Left colon (tissue), 2 donors: Measurements from ENCODE around the gene TMEM72. TPM values are rescaled to one million over a fixed set of nuclear protein-coding genes. Genes with fewer than 3 reads are reported as not detected.
A peak's percentile ranks its signal among the peaks of the same experiment; 100 is the strongest.

Experiments
- ATAC-seq: fragments of 200-7000 bp; cut with Tn5 transposase; one replicate; pipeline ENCODE4 v1.9.1; 2020; ENCODE audit warnings: mild to moderate bottlenecking, moderate library complexity
- DNase-seq, 2 donors: peaks; one replicate each; pipeline ENCODE4 v3.0.0-alpha.2; 2020
- intact Hi-C, 2 donors: fragments of 100-400 bp; cut with DNase I in 1 of 2; cut with micrococcal nuclease in 1 of 2; formaldehyde crosslinking; loops; one replicate each; pipeline versions ENCODE4 v1.11.2 to v1.14.0; 2022; cut with DNase I, micrococcal nuclease
- total RNA-seq, 2 donors: library from RNA; stranded (reverse); fragmentation: NEBNext Ultra II Directional; extraction: Animal tissue kit (Norgen Biotek cat#: 25700); gene quantifications; one replicate each; pipeline ENCODE4 v1.2.1, GENCODE V29; 2021
- donor health status: DM: no; HTN: no; CAD: no.
- donor health status: DM: yes; HTN: yes; CAD: no.

Gene TMEM72
- total RNA-seq, 2 donors from 2014 or later = 25.0 to 33.1 TPM

DNA sequence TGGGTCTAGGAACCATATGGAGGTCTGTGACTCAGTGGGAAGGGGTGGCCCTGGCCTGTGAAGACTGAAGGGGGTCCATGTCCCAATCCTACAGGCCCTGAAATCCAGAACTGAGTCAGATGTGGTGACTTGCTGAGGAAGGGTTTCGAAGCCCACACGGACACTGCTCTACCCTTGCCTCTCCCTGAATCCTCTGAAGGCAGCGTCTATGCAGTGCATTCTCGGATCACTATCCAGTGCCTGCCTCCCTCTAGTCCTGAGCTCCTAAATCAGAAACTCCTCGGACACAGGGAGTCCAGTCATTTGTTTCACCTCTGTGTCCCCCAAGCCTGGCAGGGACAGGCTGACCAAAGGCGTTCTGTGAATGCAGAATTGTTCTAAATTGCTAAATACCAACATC is 25.4 kb upstream of the TMEM72 start:
- ATAC-seq (no peak), DNase-seq (no peak)
- intact Hi-C loops = no loop called here

DNA sequence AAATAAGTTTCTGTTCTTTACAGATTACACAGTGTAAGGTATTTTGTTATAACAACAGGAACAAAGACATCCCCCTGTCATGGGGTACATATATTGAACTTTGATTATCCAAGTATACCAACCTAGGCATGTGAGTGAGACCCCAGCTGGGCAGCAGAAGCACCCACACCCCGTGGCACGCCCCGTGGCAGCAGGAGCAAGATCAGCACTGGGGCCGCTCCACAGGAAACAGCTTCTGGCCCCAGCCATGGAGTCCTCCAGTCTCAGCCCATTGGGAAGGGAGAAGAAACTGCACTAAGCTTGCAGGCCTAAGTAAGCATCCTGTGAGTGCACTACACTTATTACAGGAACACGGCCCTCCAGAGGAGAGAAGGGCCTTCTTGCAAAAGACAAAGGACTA is 24.2 kb upstream of the TMEM72 start:
- ATAC-seq (no peak), DNase-seq (no peak)
- intact Hi-C loops = no loop called here

DNA sequence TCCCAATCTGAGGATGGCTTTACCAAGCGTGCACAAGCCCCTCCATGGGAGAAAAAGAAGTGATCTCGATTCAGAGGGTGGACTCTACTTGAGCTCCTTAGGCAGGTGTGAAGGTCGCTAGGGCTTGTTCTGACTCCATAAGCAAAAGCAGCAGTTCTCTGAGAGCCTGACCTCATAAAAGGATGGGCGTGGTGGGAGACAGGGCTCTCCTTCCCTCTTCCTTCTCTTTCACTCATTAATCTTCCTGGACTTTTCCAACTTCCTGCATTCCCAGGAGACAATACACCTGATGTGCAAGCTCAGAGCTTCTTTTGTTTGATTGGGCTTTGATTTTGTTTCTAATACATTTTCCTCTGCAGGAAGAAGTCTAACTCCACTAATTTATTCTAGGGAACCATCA is 22.3 kb upstream of the TMEM72 start:
- DNase-seq (peak; percentile 66 to 80), ATAC-seq (peak; percentile 61)
- intact Hi-C loops = no loop called here

DNA sequence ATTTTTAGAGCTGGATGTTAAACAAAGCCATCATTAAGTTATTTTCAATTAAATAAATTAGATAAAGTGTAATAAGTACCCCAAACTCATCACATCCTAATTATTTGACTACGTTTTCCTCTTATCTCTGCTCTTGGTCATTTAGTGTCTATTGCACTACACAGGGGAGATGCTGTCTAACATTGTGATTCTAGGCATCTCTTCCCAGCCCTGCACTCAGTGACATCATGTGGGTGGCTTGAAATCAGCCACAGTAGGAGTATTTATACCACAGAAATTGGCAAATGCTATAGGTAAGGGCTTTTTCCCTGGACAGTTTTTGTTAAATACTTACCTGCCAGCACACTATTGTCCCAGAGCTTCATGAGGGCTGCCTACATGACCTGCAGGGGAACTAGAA is 21.3 kb upstream of the TMEM72 start:
- ATAC-seq = no peak
- DNase-seq = no peak
- intact Hi-C loops = no loop called here

DNA sequence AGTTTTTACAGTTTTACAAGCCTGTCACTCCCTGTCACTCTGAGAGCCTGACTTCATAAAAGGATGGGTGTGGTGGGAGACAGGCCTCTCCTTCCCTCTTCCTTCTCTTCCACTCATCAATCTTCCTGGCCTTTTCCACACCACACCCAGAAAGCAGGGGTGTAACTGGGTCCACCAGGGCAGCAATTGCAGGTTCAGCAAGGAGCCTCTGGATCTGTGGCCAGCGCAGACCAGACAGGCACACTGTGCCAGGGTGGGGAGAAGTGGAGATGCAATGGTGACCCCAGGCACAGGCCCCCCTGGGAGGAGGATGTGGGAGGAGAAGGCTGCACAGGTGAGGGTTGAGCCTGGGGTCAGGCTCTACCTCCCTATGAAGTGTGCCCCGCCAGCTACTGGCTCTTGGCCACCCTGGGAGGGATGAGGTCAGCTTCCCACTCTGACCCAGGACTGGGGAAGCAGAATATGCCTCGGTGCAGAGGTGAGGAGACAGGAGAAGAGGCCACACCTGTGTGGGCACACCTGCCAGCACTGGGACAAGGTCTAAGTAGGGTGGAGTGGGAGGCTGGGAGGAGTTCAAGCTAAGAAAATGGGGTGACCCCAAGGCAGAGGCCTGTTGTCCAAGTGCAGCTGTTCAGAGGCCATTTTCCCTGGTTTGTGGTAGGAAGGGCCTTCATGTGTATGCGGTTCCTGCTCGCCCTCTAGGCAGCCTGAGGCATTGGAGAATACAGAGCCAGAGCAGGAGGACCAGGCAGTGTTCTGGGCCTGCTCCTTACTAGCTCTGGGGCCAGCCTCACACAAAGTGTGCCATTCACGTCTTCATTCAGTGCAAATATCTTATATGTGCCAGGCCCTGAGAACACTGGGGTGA is 20.2 kb upstream of the TMEM72 start:
- intact Hi-C loops = no loop called here
- DNase-seq (peak; percentile 63 to 82), ATAC-seq (peak; percentile 88)

DNA sequence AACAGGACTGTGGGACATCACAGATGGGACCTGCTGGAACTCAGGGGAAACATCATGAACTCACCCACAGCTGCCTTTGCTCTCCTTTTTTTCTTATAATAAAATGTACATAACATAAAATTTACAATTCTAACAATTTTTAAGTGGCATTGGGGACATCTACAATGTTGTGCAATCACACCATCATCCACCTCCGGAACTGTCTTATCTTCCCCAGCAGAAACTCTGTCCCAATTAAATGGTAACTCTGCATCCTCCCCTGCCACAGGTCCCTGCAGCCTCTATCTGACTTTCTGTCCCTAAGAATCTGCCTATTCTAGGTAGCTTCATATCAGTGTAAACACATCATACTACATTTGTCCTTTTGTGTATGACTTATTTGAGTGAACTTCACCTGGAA is 19.4 kb upstream of the TMEM72 start:
- no peak for DNase-seq
- intact Hi-C loops = no loop called here

DNA sequence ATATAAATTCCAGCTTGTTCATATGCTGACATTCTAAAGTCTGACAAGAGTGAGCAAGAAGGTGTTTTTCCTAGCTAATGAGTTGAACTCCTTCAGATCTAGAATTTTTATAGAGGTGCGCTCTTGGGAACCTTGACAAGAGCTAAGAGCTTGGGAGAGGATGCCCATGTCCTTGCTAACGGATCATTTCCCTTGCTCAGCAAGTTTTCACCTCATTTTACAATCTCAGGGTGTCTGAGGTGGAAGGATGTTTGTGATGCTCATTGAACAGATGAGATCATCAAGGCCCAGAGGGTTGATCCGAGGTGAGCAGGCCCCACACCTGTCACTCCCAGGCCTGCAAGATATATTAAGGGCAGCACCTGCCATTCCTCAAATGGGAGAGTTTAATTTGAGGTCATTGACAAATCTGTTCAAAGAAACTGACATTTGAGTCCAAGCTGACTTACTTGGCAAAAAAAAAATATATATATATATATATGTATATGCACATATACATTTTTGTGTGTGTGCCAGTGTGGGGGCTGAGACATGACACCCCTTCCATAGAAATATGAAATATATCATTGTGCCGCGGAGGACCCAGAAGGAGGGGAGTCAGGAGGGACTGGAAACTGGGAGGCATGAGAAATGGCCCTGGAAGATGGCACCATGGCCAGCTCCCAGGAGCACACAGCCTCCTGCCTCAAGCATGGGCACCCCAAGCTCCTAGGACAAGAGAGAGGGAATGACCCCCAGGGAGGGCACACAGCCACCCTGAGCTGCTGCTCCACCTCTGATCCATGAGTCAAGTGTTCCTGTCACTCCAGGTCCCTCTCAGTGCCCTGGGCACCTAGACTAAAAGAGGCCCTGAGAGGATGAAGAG is 17.3 kb upstream of the TMEM72 start:
- intact Hi-C loops = no loop called here
- DNase-seq = no peak
- no peak for ATAC-seq

More for the DNA sequence above, 19.4 kb upstream of the TMEM72 start:
- ATAC-seq = no peak

DNA sequence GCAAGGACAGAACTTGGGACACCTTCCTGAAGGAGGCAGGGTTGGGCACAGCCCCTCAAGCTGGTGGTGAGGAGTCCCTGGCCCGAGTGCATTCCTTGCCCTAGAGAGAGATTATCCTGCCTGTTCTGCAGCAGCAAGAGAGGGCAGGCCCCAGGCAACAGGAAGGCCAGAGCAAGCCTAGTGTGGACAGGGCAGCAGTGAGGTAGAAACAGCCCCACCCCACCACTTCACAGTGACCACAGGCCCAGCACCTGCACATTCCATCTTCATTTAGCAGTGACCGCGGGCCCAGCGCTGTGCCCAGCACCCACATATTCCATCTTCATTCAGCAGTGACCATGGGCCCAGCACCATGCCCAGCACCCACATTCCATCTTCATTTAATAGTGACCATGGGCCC is 16.4 kb upstream of the TMEM72 start:
- no peak for ATAC-seq
- DNase-seq = no peak
- intact Hi-C loops = no loop called here

DNA sequence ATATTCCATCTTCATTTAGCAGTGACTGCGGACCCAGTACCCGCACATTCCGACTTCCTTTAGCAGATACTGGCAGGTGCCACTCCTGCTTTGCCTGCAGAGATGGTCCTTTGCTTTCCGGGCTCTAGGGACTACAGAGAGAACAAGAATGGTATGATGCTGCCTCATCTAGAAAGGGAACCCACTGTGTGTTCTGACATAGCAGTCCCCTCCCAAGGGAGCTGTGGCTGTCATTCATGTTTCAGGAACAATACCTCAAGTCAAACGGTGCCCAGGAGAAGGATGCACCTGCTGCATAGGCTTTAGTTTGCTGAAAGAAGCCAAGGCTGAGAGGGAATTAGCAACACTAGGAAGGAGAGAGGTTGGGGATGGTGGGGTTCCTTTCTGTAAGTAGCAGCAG is 15.9 kb upstream of the TMEM72 start:
- intact Hi-C loops = no loop called here
- ATAC-seq = no peak
- DNase-seq = no peak

DNA sequence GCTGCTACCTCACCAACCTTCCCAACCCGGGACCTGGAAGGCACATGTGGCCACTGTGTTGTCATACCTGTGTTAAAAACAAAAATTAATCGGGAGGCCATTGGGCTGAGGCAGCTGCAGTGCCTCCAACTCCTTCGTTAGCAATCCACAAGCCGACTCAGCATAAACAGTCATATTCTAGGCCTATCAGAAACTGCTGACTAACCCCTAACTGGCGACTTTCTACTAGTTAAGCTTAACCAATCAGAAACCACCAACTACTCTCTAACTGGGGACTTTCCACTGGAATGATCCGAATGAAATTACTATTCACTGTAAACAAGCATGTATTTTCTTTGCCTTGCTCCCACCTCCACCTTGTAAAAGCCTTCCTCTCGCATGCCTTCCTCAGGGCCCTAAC is 14.1 kb upstream of the TMEM72 start:
- no peak for ATAC-seq
- DNase-seq = no peak
- intact Hi-C loops = no loop called here

DNA sequence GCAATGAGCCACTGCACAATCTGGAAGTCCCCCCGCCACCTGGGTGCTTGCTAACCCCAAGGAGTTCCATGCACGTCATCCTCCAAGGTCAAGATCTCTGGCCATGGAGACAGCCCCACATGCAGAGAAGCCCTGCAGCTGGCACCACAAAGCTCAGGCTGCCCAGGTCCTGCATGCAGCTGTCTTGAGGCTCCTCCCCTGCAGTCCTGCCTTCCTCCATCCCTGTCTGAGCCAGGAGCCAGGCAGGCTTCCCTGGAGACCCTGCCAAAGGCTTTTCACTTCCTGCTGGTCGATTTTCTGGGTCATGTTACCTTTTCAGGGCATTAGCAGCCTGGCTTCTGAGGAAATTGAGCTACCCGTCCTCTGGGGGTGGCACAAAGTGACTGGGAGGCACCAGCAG is 12.5 kb upstream of the TMEM72 start:
- ATAC-seq (no peak), DNase-seq (no peak)
- intact Hi-C loops = no loop called here

DNA sequence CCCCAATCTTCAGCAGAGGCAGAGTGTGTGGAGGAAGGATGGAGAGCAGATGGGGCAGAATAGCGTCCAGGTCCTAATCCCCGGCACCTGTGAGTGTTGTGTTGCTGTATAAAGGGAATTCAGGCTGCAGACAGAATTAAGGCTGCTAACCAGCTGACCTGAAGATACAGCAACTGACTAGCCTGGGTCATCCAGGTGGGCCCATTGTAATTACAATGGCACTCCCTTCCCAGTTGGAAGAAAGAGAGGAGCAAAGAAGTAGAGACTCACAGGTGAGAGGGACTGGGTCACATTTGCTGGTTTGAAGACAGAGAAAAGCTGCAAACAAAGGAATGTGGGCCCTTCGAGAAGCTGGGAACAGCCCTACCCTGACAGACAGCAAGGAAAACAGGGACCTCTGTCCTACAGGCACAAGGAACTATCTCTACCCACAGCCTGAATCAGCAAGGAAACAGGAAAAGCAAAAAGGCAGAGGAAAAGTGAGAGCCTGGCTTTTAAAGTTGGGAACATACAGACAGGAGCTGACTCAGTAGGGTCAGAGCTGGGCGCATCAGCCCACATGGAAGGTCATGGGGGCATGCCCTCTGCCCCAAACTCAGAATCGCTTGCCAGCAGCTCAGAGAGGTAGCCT is 11.6 kb upstream of the TMEM72 start:
- peak; percentile 73 for ATAC-seq
- intact Hi-C loops = no loop called here

DNA sequence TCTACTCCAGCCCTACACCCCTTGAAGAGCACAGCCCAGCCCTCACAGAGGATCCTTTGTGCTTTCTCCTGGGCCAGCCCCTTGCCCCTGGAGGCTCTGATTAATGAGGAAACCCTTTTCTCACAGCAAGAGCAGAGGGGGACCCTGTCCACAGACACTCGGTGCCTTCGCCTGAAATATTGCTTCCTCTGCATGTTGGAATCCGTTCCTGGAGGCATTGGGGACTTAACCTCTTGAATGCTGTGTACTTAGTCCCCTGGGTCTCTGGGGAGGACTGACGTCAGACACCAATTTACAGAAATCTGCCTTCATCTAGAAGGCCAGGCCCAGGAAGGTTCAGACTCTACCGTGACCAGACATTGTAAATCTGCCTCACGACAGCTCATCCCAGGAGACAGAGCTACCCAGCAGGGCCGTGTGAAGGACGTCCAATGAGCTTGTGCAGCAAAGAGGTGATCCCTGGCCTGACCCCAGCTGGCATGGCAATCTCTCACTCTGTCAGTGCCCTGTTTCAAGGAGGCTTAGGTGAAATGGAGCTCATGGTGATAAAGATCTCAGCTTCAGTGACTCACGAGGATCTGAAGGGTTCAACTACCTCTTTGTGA is 8.1 kb upstream of the TMEM72 start:
- no peak for DNase-seq
- intact Hi-C loops = no loop called here
- no peak for ATAC-seq

More for the DNA sequence above, 11.6 kb upstream of the TMEM72 start:
- no peak for DNase-seq

DNA sequence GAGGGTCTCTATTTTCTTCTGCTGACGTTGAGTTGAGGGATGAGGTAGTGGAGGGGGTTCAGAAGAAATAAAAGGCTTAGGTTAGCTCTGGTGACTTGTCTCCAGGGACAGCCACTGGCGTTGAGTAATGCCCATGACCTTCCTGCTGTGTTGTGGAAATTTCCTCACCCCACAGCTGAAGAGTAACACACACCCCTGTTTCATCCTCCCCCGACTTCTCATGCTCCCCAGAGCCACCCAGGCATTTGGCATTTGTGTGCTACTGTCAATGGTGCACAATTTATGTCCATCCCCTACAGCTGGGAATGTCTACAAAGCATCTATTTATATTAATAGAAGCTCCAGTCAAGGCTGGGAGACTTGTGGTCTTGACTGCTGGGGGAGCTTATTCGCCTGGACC is 4.7 kb upstream of the TMEM72 start:
- DNase-seq = no peak
- intact Hi-C loops = no loop called here
- no peak for ATAC-seq

DNA sequence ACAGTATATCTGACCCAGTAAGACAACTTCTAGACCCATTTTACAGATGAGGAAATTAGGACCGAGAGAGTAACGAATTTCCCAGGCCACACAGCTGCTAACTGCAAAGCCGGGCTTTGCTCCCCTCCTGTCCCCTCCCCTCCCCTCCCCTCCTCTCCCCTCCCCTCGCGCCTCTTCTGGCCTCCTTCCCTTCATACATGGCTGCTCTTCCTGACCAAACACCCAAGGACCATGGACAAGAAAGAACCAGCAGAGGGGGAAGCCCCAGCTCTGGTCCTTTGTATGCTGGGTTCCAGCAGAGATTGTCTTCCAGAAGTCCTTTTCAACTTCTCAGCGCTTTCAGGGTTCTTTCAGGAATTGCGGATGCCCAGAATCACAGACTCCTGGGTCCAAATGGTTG is 3.6 kb upstream of the TMEM72 start:
- DNase-seq = no peak
- ATAC-seq = no peak
- intact Hi-C loops = no loop called here

DNA sequence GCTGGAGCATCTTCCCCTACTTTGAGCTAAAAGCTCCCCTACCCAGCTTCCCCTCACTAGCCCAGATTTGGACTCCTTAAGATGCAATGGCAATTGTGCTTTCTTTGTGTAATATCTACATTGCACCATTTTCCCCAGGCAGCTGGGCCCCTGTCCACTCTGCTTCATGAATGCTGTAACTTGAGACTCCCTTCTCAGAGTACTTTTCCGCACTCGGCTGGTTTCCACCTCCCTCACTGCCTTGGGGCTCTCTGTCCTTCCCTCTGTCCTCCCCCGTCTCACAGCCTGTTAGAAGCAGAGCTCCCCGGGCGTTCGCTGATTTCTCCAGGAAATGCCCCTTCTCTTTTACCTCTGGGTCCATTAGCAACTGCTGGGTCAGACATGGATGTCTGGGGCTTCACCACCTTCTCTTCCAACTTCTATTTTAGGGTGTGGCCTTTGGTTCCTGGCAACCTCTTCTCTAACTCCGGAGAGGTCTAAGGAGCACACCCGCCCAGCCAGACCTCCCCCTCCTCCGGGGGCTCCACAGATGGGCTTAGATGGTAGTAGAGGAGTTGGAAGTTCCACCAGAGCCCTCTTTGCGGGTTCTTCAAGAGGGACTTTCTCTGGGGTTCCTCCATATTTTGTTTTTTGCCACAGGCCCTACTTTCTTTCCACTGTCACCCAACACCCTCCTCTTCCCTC is 2.9 kb upstream of the TMEM72 start:
- intact Hi-C loops = no loop called here
- ATAC-seq (no peak), DNase-seq (no peak)

DNA sequence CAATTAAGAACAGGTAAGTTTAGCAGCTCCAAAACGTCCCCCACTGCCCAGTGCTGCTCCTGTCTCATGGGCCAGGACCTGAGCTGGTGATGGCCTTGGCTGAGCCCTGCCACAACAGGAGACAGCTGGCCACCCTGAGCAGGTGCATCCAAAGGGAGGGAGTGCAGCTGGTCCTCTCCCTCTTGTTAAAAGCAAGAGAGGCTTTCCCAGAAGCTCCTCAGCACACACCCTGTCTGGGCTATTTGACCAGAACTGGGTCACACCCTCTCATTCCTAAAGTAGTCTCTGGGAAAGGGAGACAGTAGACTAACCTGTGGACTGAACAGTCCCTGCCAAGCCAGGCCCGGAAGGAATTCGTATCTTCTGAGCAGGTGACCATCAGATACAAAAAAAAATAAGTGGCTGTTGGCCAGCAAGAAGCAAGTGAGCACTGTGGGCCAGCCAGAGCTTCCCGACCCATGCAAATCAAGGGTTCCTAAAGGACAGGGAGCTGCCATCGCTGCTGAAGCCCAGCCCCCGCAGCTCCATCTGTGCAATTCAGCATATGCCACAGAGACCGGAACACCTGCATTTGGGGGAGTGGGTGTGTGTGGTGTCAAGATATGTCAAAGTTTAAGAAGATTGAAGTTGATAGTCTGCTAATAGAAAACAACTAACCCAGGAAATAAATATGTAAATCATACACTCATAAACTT is 2.1 kb upstream of the TMEM72 start:
- no peak for DNase-seq
- ATAC-seq = peak; percentile 39
- intact Hi-C loops = no loop called here

DNA sequence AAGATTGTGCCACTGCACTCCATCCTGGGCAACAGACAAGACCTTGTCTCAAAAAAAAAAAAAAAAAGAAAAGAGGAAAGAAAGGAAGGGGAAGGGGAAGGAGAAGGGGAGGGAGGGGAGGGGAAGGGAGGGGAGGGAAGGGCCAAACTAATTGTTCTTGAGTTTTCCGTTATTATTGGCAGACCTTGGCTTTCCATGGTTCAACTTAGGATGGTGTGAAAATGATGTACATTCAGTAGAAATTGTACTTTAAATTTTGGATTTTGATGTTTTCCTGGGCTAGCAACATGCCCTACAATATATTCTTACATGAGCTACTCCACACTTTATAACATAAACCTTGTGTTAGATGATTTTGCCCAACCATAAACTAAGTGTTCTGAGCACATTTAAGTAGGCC is 1.2 kb upstream of the TMEM72 start:
- no peak for DNase-seq
- intact Hi-C loops = no loop called here
- ATAC-seq = no peak
